Activated naive CD4-positive, alpha-beta T cell treated with anti-CD3 and anti-CD28 coated beads for 36 hours (primary cell): ENCODE results near the gene GPX4. TPM values are rescaled to one million over a fixed set of nuclear protein-coding genes. Genes with fewer than 3 reads are reported as not detected.

Experiments
- CTCF ChIA-PET: fragments of 350-600 bp; sonication (Branson Sonifier 250); formaldehyde crosslinking; loops from one replicate; lab custom pipeline; 2021; ENCODE audit warnings: antibody characterized with exemption; lab: Charles Lee
- DNase-seq: peaks from one replicate; pipeline ENCODE4 v3.0.0-alpha.2; 2020
- H3K27ac Mint-ChIP-seq: one replicate; pipeline ENCODE4 v1.8.0; 2021; ENCODE audit warnings: mild to moderate bottlenecking, mixed read lengths
- H3K27me3 Mint-ChIP-seq: one replicate; pipeline ENCODE4 v1.8.0; 2021; ENCODE audit warnings: low read depth, mixed read lengths
- H3K36me3 Mint-ChIP-seq: one replicate; pipeline ENCODE4 v1.8.0; 2021; ENCODE audit warnings: low read depth, mixed read lengths
- H3K4me1 Mint-ChIP-seq: one replicate; pipeline ENCODE4 v1.8.0; 2021; ENCODE audit warnings: low read depth, mixed read lengths
- H3K4me3 Mint-ChIP-seq: one replicate; pipeline ENCODE4 v1.8.0; 2021; ENCODE audit warnings: mild to moderate bottlenecking, moderate library complexity, mixed read lengths
- H3K9me3 Mint-ChIP-seq: one replicate; pipeline ENCODE4 v1.8.0; 2021; ENCODE audit warnings: mixed read lengths
- intact Hi-C: fragments of 100-400 bp; cut with micrococcal nuclease; formaldehyde crosslinking; loops from one replicate; pipeline ENCODE4 v1.15.1; 2023
- total RNA-seq, 2 experiments: library from RNA; stranded (reverse); gene quantifications; one replicate each; pipeline ENCODE4 v1.2.3, GENCODE V29; 2021

GPX4 gene
- total RNA-seq, 2 experiments from 2014 or later = 244 to 253 TPM

DNA sequence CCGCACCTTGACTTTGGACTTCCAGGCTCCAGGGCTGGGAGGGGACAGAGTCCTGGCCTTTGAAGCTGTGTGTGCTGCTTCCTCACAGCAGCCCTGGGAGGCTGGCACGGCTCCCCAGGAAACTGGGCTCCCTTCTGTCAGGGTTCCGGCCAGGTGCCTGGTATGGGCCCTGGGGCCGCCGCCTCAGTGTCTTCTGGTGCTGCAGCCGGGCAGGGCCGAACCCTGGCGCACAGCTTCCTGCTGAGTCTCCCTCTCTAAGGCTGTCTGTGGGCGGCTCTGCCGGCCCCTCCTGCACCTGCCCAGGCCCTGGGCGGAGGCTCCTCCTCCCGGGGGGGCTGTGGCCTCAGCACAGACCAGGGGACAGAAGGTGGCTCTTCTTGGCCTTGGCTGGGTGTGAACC, 32.4 kb downstream of the GPX4 start:
- CTCF ChIA-PET = no interaction called here
- Mint-ChIP-seq H3K9me3 (peaks cover 2% of the 10 kb centered on the region), H3K4me3 (no peak overlapping the region), H3K36me3 (peaks cover 18% of the 10 kb centered on the region), H3K27me3 (no peaks in the 10 kb centered on the region), H3K4me1 (peaks cover 28% of the 10 kb centered on the region), H3K27ac (peak overlapping the region; percentile 73)
- DNase-seq = no peak
- intact Hi-C loops = no loop called here

DNA sequence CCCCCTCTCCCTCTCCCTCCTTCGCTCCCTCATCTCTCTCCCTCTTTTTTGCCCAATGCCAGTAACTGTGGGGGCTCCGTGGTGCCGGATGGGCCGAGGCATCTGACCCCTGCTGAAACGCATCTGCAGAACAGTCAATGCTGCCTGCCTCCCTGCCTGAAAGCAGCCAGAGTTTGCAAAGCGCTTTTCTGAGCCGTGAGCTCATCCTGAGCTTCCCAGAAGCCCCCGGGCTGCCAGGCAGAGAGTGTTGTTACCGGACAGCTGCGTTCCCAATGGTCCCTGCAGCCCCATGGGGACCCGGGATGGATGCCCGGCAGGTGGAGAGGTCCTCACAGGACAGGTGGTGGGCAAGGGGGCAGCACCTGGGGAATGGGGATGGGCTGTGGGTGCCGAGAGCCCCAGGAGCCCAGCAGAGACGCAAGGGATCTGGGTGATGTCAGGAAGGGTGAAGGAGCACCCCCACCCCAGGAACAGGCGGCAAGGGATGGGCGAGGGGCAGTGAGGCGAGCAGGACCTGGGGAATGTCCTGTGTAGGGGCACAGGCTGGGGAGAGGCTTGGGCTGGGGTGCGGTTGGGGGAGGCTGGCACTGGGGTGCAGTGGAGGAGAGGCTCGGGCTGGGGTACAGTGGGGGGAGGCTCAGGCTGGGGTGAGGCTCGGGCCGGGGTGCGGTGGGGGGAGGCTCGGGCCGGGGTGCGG, 33.0 kb downstream of the GPX4 start:
- intact Hi-C loops = no loop called here
- H3K9me3 Mint-ChIP-seq = peaks cover 2% of the 10 kb centered on the region
- H3K4me1 Mint-ChIP-seq = peaks cover 28% of the 10 kb centered on the region
- CTCF ChIA-PET = no interaction called here
- H3K36me3 Mint-ChIP-seq = peaks cover 15% of the 10 kb centered on the region
- no peaks in the 10 kb centered on the region for H3K27me3 Mint-ChIP-seq
- peak overlapping the region; percentile 73 for H3K27ac Mint-ChIP-seq
- DNase-seq = no peak
- no peak overlapping the region for H3K4me3 Mint-ChIP-seq

GRCh38 chr19:1138121-1138520, 34.3 kb downstream of the GPX4 start:
- H3K9me3 Mint-ChIP-seq = peaks cover 2% of the 10 kb centered on the region
- intact Hi-C loops = no loop called here
- no peak for DNase-seq
- H3K4me3 Mint-ChIP-seq = no peak overlapping the region
- H3K36me3 Mint-ChIP-seq = peaks cover 24% of the 10 kb centered on the region
- H3K4me1 Mint-ChIP-seq = peaks cover 23% of the 10 kb centered on the region
- H3K27me3 Mint-ChIP-seq = no peaks in the 10 kb centered on the region
- CTCF ChIA-PET = no interaction called here
- H3K27ac Mint-ChIP-seq = no peak overlapping the region

DNA sequence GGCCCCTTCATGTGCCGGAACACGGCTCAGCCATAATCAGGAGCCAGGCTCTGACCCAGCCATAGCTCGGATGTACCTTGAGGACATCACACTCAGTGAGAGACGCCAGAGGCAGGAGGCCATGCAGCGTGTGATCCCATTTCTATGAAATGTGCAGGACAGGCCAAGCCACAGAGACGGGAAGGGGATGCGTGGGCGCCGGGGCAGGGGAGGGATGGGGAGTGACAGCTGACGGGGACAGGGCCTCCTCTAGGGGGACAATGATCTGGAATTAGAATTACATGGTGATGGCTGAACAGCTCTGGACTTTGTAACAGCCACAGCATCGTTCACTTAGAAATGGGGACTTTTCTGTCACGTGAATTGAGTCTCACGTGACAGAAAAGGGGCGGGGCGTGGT, 35.3 kb downstream of the GPX4 start:
- peaks cover 14% of the 10 kb centered on the region for H3K4me1 Mint-ChIP-seq
- intact Hi-C loops = no loop called here
- no peaks in the 10 kb centered on the region for H3K27me3 Mint-ChIP-seq
- H3K4me3 Mint-ChIP-seq = no peak overlapping the region
- DNase-seq = no peak
- H3K27ac Mint-ChIP-seq = no peak overlapping the region
- peaks cover 2% of the 10 kb centered on the region for H3K9me3 Mint-ChIP-seq
- CTCF ChIA-PET = no interaction called here
- peaks cover 24% of the 10 kb centered on the region for H3K36me3 Mint-ChIP-seq

- Mint-ChIP-seq H3K4me3 (no peak overlapping the region), H3K36me3 (peaks cover 31% of the 10 kb centered on the region), H3K4me1 (peaks cover 6% of the 10 kb centered on the region), H3K27me3 (no peaks in the 10 kb centered on the region), H3K27ac (no peak overlapping the region), H3K9me3 (peaks cover 2% of the 10 kb centered on the region)
- intact Hi-C loops = no loop called here
- CTCF ChIA-PET = interaction anchor here (0.7 kb wide), 1 partner anchor 10 kb away, joined by 3 read pairs; no protein-coding TSS in a partner anchor
- no peak for DNase-seq
These were observed 36.7 kb downstream of the GPX4 start for GRCh38 chr19:1140272-1141027.

DNA sequence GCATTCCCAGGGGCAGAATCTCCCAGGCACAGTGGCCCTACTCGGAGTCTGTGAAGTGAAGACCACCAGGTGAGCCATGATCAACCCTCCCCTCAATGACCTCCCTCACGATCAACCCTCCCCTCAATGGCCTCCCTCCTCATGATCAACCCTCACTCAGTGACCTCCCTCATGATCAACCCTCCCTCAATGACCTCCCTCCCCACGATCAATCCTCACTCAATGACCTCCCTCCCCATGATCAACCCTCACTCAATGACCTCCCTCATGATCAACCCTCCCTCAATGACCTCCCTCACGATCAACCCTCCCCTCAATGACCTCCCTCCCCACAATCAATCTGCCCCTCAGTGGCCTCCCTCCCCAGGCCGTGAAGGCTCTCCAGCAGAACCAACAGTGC, 38.1 kb downstream of the GPX4 start:
- CTCF ChIA-PET = no interaction called here

DNA sequence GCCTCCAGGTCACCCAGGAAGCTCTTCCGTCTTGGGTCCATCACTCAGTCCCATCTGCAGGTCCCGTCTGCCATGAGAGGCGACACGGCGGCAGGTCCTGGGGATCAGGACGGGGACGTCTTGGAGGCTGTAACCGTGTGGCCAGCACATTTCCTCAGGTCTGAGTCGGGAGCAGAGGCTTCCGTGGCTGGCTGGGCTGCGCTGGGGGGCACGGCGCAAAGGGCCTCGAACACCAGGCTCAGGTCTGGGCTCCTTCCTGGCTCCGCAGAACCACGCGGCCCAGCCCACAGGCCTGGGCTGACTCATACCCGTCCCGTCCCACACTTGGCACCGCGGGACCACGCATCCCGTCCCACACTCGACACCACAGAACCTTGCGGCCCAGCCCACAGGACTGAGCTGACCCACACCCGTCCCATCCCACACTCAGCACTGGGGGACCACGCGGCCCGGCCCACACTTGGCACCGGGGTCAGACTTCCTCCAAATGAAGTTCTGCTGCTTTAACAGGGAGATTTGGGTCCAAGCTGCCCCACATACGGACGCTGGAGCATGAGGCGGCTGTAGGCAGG, 40.1 kb downstream of the GPX4 start:
- CTCF ChIA-PET = no interaction called here
- Mint-ChIP-seq H3K36me3 (peaks cover 32% of the 10 kb centered on the region), H3K27ac (no peak overlapping the region), H3K4me1 (no peaks in the 10 kb centered on the region), H3K9me3 (peaks cover 2% of the 10 kb centered on the region), H3K27me3 (no peaks in the 10 kb centered on the region), H3K4me3 (no peak overlapping the region)
- DNase-seq = no peak
- intact Hi-C loops = no loop called here

More for the DNA sequence above, 38.1 kb downstream of the GPX4 start:
- DNase-seq = no peak
- H3K9me3 Mint-ChIP-seq = peaks cover 2% of the 10 kb centered on the region
- H3K36me3 Mint-ChIP-seq = peaks cover 33% of the 10 kb centered on the region
- H3K4me1 Mint-ChIP-seq = no peaks in the 10 kb centered on the region
- intact Hi-C loops = no loop called here
- no peak overlapping the region for H3K27ac Mint-ChIP-seq
- no peak overlapping the region for H3K4me3 Mint-ChIP-seq
- no peaks in the 10 kb centered on the region for H3K27me3 Mint-ChIP-seq

DNA sequence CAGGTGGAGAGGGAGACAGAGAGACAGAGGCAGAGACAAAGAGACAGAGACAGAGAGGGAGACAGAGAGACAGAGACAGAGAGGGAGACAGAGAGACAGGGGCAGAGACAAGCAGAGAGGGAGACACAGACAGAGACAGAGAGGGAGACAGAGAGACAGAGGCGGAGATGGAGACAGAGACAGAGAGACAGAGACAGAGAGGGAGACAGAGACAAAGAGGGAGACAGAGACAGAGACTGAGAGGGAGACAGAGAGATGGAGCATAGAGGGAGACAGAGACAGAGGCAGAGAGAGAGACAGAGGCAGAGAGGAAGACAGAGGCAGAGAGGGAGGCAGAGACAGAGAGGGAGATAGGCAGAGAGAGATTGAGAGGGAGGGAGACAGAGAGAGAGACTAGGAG, 40.9 kb downstream of the GPX4 start:
- CTCF ChIA-PET = no interaction called here
- DNase-seq = no peak
- H3K4me1 Mint-ChIP-seq = no peaks in the 10 kb centered on the region
- peaks cover 26% of the 10 kb centered on the region for H3K36me3 Mint-ChIP-seq
- peak overlapping the region; percentile 47 for H3K27ac Mint-ChIP-seq
- intact Hi-C loops = no loop called here
- peaks cover under 1% of the 10 kb centered on the region for H3K9me3 Mint-ChIP-seq
- no peaks in the 10 kb centered on the region for H3K27me3 Mint-ChIP-seq
- no peak overlapping the region for H3K4me3 Mint-ChIP-seq

- Mint-ChIP-seq H3K27me3 (no peaks in the 10 kb centered on the region), H3K36me3 (peaks cover 21% of the 10 kb centered on the region), H3K27ac (no peak overlapping the region), H3K4me1 (no peaks in the 10 kb centered on the region), H3K9me3 (no peaks in the 10 kb centered on the region), H3K4me3 (no peak overlapping the region)
- DNase-seq = no peak
- intact Hi-C loops = no loop called here
- CTCF ChIA-PET = no interaction called here
These were observed 42.0 kb downstream of the GPX4 start for GRCh38 chr19:1145635-1146411.

GRCh38 chr19:1146412-1146699, 42.6 kb downstream of the GPX4 start:
- Mint-ChIP-seq H3K4me3 (no peak overlapping the region), H3K36me3 (peaks cover 21% of the 10 kb centered on the region), H3K9me3 (no peaks in the 10 kb centered on the region), H3K27ac (no peak overlapping the region), H3K4me1 (no peaks in the 10 kb centered on the region), H3K27me3 (no peaks in the 10 kb centered on the region)
- DNase-seq = no peak
- intact Hi-C loops = no loop called here
- CTCF ChIA-PET = no interaction called here

DNA sequence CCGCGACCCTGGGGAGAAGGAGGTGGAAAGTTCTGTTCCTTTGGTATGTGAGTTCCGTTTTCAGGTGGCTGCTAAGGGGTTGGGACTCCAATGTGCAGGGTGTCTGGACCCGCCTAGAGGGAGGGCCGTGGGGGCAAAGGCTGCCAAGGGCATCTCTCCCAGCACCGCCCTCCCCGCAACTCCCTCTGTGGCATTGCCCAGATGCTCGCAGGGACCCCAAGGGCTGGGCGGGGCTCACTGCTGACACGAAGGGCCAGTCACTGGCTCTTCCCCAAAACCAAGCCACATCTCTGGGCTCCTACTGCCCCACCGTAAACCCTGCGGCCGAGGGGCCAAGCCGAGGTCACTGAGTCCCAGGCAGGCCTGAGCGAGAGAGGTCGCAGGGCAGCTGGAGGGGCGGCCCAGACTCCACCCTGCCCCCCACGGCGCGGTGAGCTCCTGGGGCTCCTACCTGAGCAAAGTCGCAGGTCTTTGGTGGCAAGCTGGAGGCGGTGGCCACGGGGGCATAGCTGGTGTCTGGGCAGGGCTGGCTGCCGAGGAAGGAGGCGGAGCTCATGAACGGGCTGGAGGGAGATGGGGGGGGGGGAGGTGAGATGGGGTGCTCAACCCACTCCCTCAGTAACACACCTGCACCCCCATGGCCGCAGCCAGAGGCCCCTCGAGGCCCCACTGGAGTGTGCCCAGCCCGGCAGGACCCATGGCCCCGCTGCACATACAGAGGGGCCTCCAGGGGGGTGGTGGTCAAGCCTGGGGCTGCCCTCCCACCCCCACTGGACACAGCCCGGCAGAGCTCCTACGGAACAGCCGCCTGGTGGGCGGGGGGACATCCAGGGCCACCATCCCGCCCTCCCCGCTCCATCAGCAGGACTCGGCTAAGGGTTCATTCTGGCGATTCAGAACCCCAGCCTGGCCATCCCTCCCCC, 43.3 kb downstream of the GPX4 start:
- H3K4me1 Mint-ChIP-seq = no peaks in the 10 kb centered on the region
- peaks cover 20% of the 10 kb centered on the region for H3K36me3 Mint-ChIP-seq
- intact Hi-C loops = no loop called here
- CTCF ChIA-PET = no interaction called here
- no peak overlapping the region for H3K4me3 Mint-ChIP-seq
- no peaks in the 10 kb centered on the region for H3K27me3 Mint-ChIP-seq
- no peak overlapping the region for H3K27ac Mint-ChIP-seq
- H3K9me3 Mint-ChIP-seq = no peaks in the 10 kb centered on the region
- no peak for DNase-seq
